ENCODE results near the gene TNFRSF4.
"Not testable (repeated sequence)": the region's sequence is repeated elsewhere in the genome, so short reads cannot be mapped to it uniquely, and the experiment has no call there.

DNA sequence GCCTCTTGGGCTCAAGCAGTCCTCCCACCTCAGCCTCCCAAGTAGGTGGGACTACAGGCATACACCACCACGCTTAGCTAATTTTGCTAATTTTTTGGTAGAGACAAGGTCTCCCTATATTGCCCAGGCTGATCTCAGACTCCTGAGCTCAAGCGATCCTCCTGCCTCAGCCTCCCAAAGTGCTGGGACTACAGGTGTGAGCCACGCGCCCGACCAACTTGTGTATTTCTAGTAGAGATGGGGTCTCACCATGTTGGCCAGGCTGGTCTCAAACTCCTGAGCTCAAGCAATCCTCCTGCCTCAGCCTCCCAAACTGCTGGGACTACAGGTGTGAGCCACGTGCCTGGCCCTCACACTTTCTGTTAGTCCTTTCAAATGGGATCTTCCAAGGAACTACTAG lies 18.2 kb downstream of the TNFRSF4 start:
- TF ChIP-seq, protein P1, sequence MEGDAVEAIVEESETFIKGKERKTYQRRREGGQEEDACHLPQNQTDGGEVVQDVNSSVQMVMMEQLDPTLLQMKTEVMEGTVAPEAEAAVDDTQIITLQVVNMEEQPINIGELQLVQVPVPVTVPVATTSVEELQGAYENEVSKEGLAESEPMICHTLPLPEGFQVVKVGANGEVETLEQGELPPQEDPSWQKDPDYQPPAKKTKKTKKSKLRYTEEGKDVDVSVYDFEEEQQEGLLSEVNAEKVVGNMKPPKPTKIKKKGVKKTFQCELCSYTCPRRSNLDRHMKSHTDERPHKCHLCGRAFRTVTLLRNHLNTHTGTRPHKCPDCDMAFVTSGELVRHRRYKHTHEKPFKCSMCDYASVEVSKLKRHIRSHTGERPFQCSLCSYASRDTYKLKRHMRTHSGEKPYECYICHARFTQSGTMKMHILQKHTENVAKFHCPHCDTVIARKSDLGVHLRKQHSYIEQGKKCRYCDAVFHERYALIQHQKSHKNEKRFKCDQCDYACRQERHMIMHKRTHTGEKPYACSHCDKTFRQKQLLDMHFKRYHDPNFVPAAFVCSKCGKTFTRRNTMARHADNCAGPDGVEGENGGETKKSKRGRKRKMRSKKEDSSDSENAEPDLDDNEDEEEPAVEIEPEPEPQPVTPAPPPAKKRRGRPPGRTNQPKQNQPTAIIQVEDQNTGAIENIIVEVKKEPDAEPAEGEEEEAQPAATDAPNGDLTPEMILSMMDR (IDR thresholded peaks at IDR 0.05; ENCODE audit: insufficient read depth, low read length): not testable (repeated sequence)
- TF ChIP-seq, protein P2, sequence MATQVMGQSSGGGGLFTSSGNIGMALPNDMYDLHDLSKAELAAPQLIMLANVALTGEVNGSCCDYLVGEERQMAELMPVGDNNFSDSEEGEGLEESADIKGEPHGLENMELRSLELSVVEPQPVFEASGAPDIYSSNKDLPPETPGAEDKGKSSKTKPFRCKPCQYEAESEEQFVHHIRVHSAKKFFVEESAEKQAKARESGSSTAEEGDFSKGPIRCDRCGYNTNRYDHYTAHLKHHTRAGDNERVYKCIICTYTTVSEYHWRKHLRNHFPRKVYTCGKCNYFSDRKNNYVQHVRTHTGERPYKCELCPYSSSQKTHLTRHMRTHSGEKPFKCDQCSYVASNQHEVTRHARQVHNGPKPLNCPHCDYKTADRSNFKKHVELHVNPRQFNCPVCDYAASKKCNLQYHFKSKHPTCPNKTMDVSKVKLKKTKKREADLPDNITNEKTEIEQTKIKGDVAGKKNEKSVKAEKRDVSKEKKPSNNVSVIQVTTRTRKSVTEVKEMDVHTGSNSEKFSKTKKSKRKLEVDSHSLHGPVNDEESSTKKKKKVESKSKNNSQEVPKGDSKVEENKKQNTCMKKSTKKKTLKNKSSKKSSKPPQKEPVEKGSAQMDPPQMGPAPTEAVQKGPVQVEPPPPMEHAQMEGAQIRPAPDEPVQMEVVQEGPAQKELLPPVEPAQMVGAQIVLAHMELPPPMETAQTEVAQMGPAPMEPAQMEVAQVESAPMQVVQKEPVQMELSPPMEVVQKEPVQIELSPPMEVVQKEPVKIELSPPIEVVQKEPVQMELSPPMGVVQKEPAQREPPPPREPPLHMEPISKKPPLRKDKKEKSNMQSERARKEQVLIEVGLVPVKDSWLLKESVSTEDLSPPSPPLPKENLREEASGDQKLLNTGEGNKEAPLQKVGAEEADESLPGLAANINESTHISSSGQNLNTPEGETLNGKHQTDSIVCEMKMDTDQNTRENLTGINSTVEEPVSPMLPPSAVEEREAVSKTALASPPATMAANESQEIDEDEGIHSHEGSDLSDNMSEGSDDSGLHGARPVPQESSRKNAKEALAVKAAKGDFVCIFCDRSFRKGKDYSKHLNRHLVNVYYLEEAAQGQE (IDR thresholded peaks at IDR 0.05; ENCODE audit: insufficient replicate concordance, low read depth): not testable (repeated sequence)
- not testable (repeated sequence) for TF ChIP-seq POLR2AphosphoS5 (IDR thresholded peaks at IDR 0.05; ENCODE audit: low read depth)

Measured in HL-60 (cell line).